Stomach (tissue), 4 donors: Measurements from ENCODE around the gene GAL3ST3.

ENCODE experiments used
- CTCF ChIP-seq, 7 experiments: fragments of 450-650 bp in 4 of 7; fragments of 200-600 bp in 3 of 7; sonication (generic) in 3 of 7; IDR thresholded peaks; one replicate each; pipeline ENCODE4 v1.5.1; 2016 to 2019; ENCODE audit warnings: antibody characterized with exemption in 7 of 7, control low read depth in 2 of 7, mild to moderate bottlenecking in 1 of 7
- POLR2A ChIP-seq, 4 donors: fragments of 450-650 bp; IDR thresholded peaks; one replicate each; pipeline ENCODE4 v1.6.1; 2016; ENCODE audit warnings: antibody characterized with exemption in 4 of 4, control low read depth in 2 of 4, mild to moderate bottlenecking in 1 of 4, moderate library complexity in 1 of 4
- POLR2AphosphoS5 ChIP-seq, 3 donors: sonication (generic); formaldehyde crosslinking; IDR thresholded peaks; one replicate each; pipeline ENCODE4 v1.6.1; 2016; ENCODE audit warnings: antibody characterized with exemption in 3 of 3

DNA sequence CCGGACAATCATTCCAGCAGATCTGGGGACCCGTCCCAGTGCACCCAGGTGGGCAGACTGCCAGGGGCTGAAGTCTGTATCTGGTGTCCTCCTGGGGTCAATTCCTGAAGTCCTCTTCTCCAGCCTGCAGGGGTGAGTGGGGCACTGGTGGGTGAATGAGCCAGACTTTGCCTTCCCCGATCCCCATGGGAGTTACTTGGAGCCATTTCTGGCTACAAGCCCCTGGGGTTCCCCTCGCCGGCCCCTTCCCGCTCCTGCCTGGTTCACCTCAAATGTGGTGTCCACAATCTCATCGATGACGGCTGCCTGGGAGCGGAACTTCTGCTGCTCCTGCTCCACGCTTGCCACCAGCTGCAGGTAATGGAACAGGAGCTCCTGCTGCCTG, 32.2 kb downstream of the GAL3ST3 start:
- no peak for TF ChIP-seq CTCF (IDR thresholded peaks at IDR 0.05)
- no peak for TF ChIP-seq POLR2A (IDR thresholded peaks at IDR 0.05)
- TF ChIP-seq POLR2AphosphoS5 (IDR thresholded peaks at IDR 0.05), result no peak
